ENCODE measurements around the gene TTC21A. TPM values are rescaled to one million over a fixed set of nuclear protein-coding genes. Genes with fewer than 3 reads are reported as not detected.

TTC21A gene
- polyA plus RNA-seq, 4 donors, result 1.7 to 12.7 (median 7.0) TPM

DNA sequence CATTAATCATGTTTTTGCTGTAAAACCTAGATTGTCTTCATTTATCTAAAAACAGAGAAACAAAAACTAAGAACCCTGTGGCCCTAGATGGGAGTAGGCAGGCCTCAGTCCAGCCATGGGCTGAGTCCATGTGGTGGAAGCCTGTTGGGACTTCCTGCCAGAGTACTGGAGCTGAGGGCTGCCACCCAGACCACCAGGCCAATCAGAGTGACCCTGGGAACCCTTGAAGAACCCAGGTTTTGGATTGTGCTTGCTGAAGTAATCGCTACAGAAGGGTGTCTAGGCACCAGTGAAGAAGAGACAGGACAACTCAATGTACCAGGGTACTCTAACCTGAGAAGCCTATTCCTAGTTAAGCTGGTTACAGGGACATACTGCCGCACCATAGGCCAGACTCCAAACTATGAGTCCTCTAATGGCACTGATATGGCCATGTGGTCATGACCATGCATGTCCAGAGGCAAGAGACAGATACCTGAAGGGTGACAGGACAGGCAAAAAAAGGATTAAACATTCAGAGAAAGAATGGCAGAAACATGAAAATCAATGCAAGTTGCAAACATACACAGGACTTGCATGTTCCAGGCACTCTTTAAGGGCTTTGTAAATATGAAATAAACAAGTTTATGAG is 33.0 kb downstream of the TTC21A start:
- Histone ChIP-seq H3K27me3 (ENCODE audit: control insufficient read depth in 3 of 3, insufficient read depth in 3 of 3, low read length in 3 of 3) (no peaks in the 10 kb centered on the region), H3K4me3 (ENCODE audit: low read depth in 1 of 3, low read length in 3 of 3) (no peak overlapping the region), H3K4me1 (ENCODE audit: control insufficient read depth in 3 of 3, insufficient read depth in 2 of 3, low read depth in 1 of 3, low read length in 2 of 3) (peaks cover 7 to 29% (median 19%) of the 10 kb centered on the region in 3 donors), H3K36me3 (ENCODE audit: control insufficient read depth in 3 of 3, insufficient read depth in 2 of 3, low read depth in 1 of 3, low read length in 3 of 3) (peaks cover 11 to 68% (median 20%) of the 10 kb centered on the region in 3 donors), H3K27ac (ENCODE audit: low read depth in 1 of 3, low read length in 2 of 3) (peak overlapping the region; percentile 56 to 88 (median 57)), H3K9me3 (ENCODE audit: control insufficient read depth in 2 of 2, insufficient read depth in 1 of 2, low read depth in 1 of 2, low read length in 1 of 2) (no peaks in the 10 kb centered on the region)
- WGBS, 3 donors, result 85 to 94% (median 90%) methylated on average over 2 of the region's 2 CpGs
- FAIRE-seq, result no peak
- DNase-seq, result no peak

DNA sequence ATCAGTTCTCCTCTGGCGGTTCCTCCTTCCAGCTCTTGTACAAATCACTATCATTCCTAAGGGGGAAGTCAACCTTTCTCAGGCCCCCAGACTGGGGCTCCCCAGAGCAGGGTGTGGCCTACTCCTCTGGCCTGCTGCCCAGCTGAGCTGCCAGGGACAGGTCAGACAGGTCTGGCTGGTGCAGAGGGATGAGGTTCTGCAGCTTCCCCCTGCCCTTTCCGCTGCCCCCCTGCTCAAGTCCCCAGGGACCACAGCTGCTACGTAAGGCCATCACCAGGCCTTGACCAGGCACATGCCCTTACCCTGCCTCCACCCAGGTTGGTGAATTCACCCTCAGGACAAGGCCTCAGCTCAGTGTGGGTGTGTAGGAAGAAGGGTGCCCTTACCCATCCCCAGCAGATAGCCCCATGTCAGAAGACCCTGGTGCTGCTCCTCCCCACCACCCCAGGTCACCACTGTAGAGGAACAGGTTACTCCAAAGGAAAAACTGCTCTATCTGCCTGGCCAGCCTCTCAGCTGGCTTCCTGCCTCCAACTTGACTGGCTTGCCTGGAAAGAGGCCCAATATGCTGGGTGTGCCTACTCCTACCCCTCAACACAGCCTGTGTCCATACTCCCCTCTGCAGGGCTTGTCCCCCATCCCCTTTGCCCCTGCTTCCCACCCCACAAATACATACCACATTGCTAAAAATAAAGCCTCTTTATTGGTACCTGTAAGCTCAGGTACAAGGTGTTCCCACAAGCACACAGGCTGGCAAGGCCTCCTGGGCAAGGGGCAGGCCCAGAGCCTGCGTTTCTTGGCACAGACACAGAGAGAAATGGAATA is 33.9 kb downstream of the TTC21A start:
- DNase-seq (peak; percentile 73 to 82), FAIRE-seq (no peak)
- Histone ChIP-seq H3K4me1 (ENCODE audit: control insufficient read depth in 3 of 3, insufficient read depth in 2 of 3, low read depth in 1 of 3, low read length in 2 of 3) (peaks cover 7 to 35% (median 20%) of the 10 kb centered on the region in 3 donors), H3K4me3 (ENCODE audit: low read depth in 1 of 3, low read length in 3 of 3) (no peak overlapping the region), H3K27me3 (ENCODE audit: control insufficient read depth in 3 of 3, insufficient read depth in 3 of 3, low read length in 3 of 3) (no peaks in the 10 kb centered on the region), H3K36me3 (ENCODE audit: control insufficient read depth in 3 of 3, insufficient read depth in 2 of 3, low read depth in 1 of 3, low read length in 3 of 3) (peaks cover 11 to 74% (median 24%) of the 10 kb centered on the region in 3 donors), H3K9me3 (ENCODE audit: control insufficient read depth in 2 of 2, insufficient read depth in 1 of 2, low read depth in 1 of 2, low read length in 1 of 2) (no peaks in the 10 kb centered on the region), H3K27ac (ENCODE audit: low read depth in 1 of 3, low read length in 2 of 3) (peak overlapping the region; percentile 56 to 88 (median 57))
- 19 to 51% (median 33%) methylated on average over 3 to 4 of the region's 4 CpGs for WGBS, 3 donors

DNA sequence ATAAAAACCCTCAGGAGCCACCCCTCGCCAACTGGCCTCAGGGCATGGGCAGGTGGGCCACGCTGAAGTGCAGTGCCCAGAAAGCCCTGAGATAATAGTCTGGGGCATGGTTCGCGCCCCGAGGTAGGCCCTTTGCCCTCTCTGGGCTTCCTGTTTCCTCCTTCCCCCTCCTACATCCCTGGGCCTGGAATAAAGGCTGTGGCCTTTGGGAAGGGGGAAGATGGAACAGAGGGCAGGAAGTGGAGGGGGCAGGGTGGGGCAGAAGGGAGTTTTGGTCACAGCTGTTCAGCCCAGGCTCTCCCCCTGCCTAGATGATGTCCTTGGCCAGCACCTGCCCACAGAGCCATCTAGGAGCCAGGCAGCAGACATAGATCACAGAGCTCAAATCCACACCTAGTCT is 34.6 kb downstream of the TTC21A start:
- FAIRE-seq (no peak), DNase-seq (peak; percentile 39 to 89)
- Histone ChIP-seq H3K36me3 (ENCODE audit: control insufficient read depth in 3 of 3, insufficient read depth in 2 of 3, low read depth in 1 of 3, low read length in 3 of 3) (peaks cover 11 to 74% (median 24%) of the 10 kb centered on the region in 3 donors), H3K9me3 (ENCODE audit: control insufficient read depth in 2 of 2, insufficient read depth in 1 of 2, low read depth in 1 of 2, low read length in 1 of 2) (no peaks in the 10 kb centered on the region), H3K27ac (ENCODE audit: low read depth in 1 of 3, low read length in 2 of 3) (peak overlapping the region; percentile 57 to 88 (median 62)), H3K27me3 (ENCODE audit: control insufficient read depth in 3 of 3, insufficient read depth in 3 of 3, low read length in 3 of 3) (no peaks in the 10 kb centered on the region), H3K4me1 (ENCODE audit: control insufficient read depth in 3 of 3, insufficient read depth in 2 of 3, low read depth in 1 of 3, low read length in 2 of 3) (peaks cover 11 to 42% (median 25%) of the 10 kb centered on the region in 3 donors), H3K4me3 (ENCODE audit: low read depth in 1 of 3, low read length in 3 of 3) (no peak overlapping the region)
- 32 to 60% (median 37%) methylated on average over 5 of the region's 5 CpGs for WGBS, 3 donors

DNA sequence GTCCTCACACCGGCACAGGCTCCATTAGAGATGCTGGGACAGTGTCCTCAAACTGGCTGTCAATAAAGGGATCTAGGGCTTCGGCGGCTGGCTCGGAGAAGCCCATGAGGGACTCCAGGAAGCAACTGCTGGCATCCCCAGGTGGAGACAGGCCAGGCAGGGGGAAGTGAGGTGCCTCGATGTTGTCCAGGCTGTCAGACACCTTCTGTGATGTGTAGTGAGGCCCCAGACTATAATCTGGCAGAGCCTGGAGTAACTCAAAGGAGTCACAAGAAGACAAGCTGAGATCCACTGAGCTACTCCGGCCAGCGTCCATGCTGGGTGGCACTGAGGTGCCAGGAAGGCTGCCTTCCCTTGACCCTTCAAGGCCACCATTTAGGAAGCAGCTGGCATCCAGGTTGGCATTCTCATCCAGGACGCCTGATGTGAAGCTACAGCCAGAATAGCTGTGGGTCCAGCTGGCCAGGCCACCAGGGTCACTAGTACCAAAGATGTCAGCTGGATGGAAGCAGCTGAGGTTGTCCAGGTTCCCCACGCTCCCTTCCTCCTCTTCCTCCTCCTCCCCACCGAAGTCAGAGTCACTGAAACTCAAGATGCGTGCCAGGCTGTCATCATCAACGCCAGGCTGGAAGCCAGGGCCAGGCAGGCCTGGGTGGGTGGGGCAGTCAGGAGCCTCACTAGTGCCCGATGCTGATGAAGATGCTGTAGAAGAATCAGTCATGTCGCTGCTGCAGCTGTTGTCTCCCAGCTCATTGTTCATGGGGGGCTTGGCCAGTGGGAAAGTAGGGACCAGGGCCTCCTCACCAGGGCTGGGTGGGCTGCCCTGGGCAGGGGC is 35.8 kb downstream of the TTC21A start:
- H3K27me3 ChIP-seq (ENCODE audit: control insufficient read depth in 3 of 3, insufficient read depth in 3 of 3, low read length in 3 of 3), result no peaks in the 10 kb centered on the region
- H3K9me3 ChIP-seq (ENCODE audit: control insufficient read depth in 2 of 2, insufficient read depth in 1 of 2, low read depth in 1 of 2, low read length in 1 of 2), result no peaks in the 10 kb centered on the region
- FAIRE-seq (no peak), DNase-seq (no peak)
- H3K4me3 ChIP-seq (ENCODE audit: low read depth in 1 of 3, low read length in 3 of 3), result no peak overlapping the region
- peaks cover 11 to 75% (median 24%) of the 10 kb centered on the region in 3 donors for H3K36me3 ChIP-seq (ENCODE audit: control insufficient read depth in 3 of 3, insufficient read depth in 2 of 3, low read depth in 1 of 3, low read length in 3 of 3)
- peak overlapping the region in 1 of 3 donors; percentile 88 for H3K27ac ChIP-seq (ENCODE audit: low read depth in 1 of 3, low read length in 2 of 3)
- peaks cover 15 to 54% (median 34%) of the 10 kb centered on the region in 3 donors for H3K4me1 ChIP-seq (ENCODE audit: control insufficient read depth in 3 of 3, insufficient read depth in 2 of 3, low read depth in 1 of 3, low read length in 2 of 3)
- 64 to 79% (median 69%) methylated on average over 14 of the region's 14 CpGs for WGBS, 3 donors

DNA sequence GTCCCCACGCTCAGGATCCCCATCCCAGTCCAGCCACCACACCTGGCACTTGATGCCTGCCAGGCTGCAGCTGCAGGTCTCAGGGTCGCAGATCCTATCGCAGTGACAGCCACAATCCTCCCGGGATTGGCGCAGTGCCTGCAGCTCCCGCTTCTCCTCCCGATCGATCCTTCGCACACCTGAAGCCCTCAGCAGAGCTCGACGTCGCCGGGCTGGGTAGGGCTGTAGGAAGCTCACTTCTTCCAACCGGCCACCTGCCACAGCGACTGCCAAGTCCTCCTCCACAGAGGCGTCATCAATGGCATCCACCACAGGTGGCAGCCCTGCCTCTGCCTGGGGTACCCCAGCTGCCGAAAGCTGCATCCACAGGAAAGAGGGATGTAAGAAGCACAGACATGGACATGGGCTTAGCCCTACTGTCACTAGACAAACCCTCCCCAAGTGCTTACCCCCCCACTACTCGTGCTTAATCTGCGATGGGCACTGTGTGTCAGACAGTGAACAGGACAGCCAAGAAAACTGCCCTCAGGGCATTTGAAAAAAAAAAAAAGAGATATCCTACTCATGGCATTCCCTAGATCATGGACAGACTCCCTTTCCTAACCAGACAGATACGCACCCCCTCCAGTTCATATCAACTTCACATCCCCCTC is 36.7 kb downstream of the TTC21A start:
- Histone ChIP-seq H3K9me3 (ENCODE audit: control insufficient read depth in 2 of 2, insufficient read depth in 1 of 2, low read depth in 1 of 2, low read length in 1 of 2) (no peaks in the 10 kb centered on the region), H3K27me3 (ENCODE audit: control insufficient read depth in 3 of 3, insufficient read depth in 3 of 3, low read length in 3 of 3) (no peaks in the 10 kb centered on the region), H3K27ac (ENCODE audit: low read depth in 1 of 3, low read length in 2 of 3) (no peak overlapping the region), H3K4me3 (ENCODE audit: low read depth in 1 of 3, low read length in 3 of 3) (no peak overlapping the region), H3K36me3 (ENCODE audit: control insufficient read depth in 3 of 3, insufficient read depth in 2 of 3, low read depth in 1 of 3, low read length in 3 of 3) (peaks cover 11 to 73% (median 24%) of the 10 kb centered on the region in 3 donors), H3K4me1 (ENCODE audit: control insufficient read depth in 3 of 3, insufficient read depth in 2 of 3, low read depth in 1 of 3, low read length in 2 of 3) (peaks cover 15 to 60% (median 40%) of the 10 kb centered on the region in 3 donors)
- FAIRE-seq (no peak), DNase-seq (peak in 1 of 2 donors; percentile 38)
- WGBS, 3 donors, result 33 to 77% (median 51%) methylated on average over 20 of the region's 20 CpGs

DNA sequence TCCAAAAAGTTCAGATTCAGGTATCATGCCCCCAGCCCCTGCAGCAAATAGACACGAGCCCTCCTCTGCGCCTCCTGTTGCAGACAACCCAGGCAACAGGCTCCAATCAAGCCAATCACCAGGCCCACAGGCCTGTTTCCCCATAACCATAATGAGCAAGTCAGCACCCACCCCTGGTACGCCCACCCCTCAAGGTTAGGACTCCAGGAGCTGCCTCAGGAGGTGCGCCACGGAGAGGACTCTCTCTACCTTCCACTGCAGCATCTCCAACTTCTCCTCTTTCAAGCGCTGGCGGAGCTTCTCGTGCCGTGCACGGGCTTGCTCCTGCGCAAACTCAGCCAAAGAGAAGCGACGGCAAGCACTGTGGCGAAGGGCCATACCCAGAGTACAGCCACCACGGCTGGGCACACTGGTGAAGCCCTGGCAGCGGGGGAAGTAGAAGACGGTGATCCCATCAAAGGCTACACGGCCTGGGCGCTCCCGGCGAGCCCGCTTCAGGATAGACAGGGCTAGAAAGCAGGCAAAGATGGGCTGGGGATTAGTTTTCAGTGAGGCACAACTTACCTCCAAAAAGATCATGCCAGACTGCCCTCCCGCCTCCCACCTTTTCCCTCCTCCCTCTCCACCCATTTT is 37.4 kb downstream of the TTC21A start:
- Histone ChIP-seq H3K27ac (ENCODE audit: low read depth in 1 of 3, low read length in 2 of 3) (no peak overlapping the region), H3K36me3 (ENCODE audit: control insufficient read depth in 3 of 3, insufficient read depth in 2 of 3, low read depth in 1 of 3, low read length in 3 of 3) (peaks cover 11 to 71% (median 24%) of the 10 kb centered on the region in 3 donors), H3K4me3 (ENCODE audit: low read depth in 1 of 3, low read length in 3 of 3) (no peak overlapping the region), H3K4me1 (ENCODE audit: control insufficient read depth in 3 of 3, insufficient read depth in 2 of 3, low read depth in 1 of 3, low read length in 2 of 3) (peaks cover 17 to 66% (median 45%) of the 10 kb centered on the region in 3 donors), H3K9me3 (ENCODE audit: control insufficient read depth in 2 of 2, insufficient read depth in 1 of 2, low read depth in 1 of 2, low read length in 1 of 2) (no peaks in the 10 kb centered on the region), H3K27me3 (ENCODE audit: control insufficient read depth in 3 of 3, insufficient read depth in 3 of 3, low read length in 3 of 3) (no peaks in the 10 kb centered on the region)
- FAIRE-seq (no peak), DNase-seq (no peak)
- 93 to 96% (median 96%) methylated on average over 23 of the region's 23 CpGs for WGBS, 3 donors

DNA sequence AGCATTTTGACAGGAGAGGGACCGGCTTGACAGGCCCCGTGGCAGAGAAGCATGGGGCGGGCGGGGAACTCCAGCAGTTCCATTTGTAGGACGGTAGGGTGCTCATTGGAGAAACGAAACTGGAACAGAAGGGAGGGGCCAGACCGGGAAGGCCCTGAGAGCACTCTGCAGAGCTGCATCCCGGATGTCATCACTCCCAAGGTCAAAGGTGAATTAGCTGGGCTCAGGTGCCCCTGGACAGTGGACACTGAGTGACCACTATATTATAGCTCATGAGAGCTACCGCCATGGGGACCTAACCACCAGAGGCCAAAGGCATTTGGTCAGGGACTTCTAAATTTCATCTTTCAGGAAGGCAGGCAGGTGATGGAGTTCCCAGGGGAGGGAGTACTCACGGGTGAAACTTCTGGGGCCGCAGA is 38.6 kb downstream of the TTC21A start:
- FAIRE-seq (no peak), DNase-seq (peak; percentile 57 to 85)
- Histone ChIP-seq H3K4me1 (ENCODE audit: control insufficient read depth in 3 of 3, insufficient read depth in 2 of 3, low read depth in 1 of 3, low read length in 2 of 3) (peaks cover 24 to 70% (median 41%) of the 10 kb centered on the region in 3 donors), H3K4me3 (ENCODE audit: low read depth in 1 of 3, low read length in 3 of 3) (no peak overlapping the region), H3K9me3 (ENCODE audit: control insufficient read depth in 2 of 2, insufficient read depth in 1 of 2, low read depth in 1 of 2, low read length in 1 of 2) (no peaks in the 10 kb centered on the region), H3K27ac (ENCODE audit: low read depth in 1 of 3, low read length in 2 of 3) (peak overlapping the region; percentile 39 to 95 (median 87)), H3K36me3 (ENCODE audit: control insufficient read depth in 3 of 3, insufficient read depth in 2 of 3, low read depth in 1 of 3, low read length in 3 of 3) (peaks cover 11 to 66% (median 17%) of the 10 kb centered on the region in 3 donors), H3K27me3 (ENCODE audit: control insufficient read depth in 3 of 3, insufficient read depth in 3 of 3, low read length in 3 of 3) (no peaks in the 10 kb centered on the region)
- 23 to 47% (median 25%) methylated on average over 11 of the region's 11 CpGs for WGBS, 3 donors

Measured in small intestine (tissue), 7 donors.